ENCODE measurements around the gene SNCB. TPM values are rescaled to one million over a fixed set of nuclear protein-coding genes. Genes with fewer than 3 reads are reported as not detected.

Gene SNCB
- total and polyA plus RNA-seq, 2 of the 13 experiments (the other 11 are each of a cell fraction or from before 2014, with no cell fraction given), result not detected

GRCh38 chr5:176624142-176624541, 6.2 kb downstream of the SNCB start:
- FAIRE-seq, result no peak
- POLR2A ChIA-PET, result no interaction called here
- intact Hi-C loops (cut with micrococcal nuclease; ENCODE audit: unreplicated experiment), result no loop called here
- in situ Hi-C loops (cut with HindIII; ENCODE audit: extremely low pct_ligation_motif_present, low pct_unique_long_range_greater_than_20kb), result no loop called here
- Histone ChIP-seq H3K4me3 (replicated peaks in 1 of 3; ENCODE audit: insufficient read depth in 1 of 3, low read depth in 2 of 3, low read length in 3 of 3) (no peak overlapping the region), H3K4me2 (ENCODE audit: low read depth, low read length) (no peak overlapping the region), H3K9ac (ENCODE audit: insufficient read depth, low read depth, low read length) (no peak overlapping the region), H3K9me3 (ENCODE audit: low read length) (no peaks in the 10 kb centered on the region), H3K27ac (ENCODE audit: extremely low read length, insufficient read depth, low read length) (no peak overlapping the region), H4K20me1 (ENCODE audit: insufficient read depth, low read length) (no peaks in the 10 kb centered on the region), H3K79me2 (ENCODE audit: insufficient read depth, low read length) (no peaks in the 10 kb centered on the region), H3K4me1 (ENCODE audit: insufficient read depth, low read length) (peaks cover 9% of the 10 kb centered on the region; the same call in 1 of the 2 replicates), H2AFZ (ENCODE audit: low read length) (no peak overlapping the region), H3K36me3 (replicated peaks in 1 of 2; ENCODE audit: control insufficient read depth in 1 of 2, insufficient read depth in 2 of 2, low read length in 2 of 2) (no peaks in the 10 kb centered on the region), H3K27me3 (ENCODE audit: control insufficient read depth in 1 of 2, insufficient read depth in 2 of 2, low read length in 2 of 2) (peaks cover 19 to 88% of the 10 kb centered on the region in 2 experiments; a peak in 4 of 5 replicates)
- CTCF ChIA-PET (ENCODE audit: low intra/inter-chr PET ratio, low total read pairs), result no interaction called here
- BruUV-seq (replicated peaks), result no TSS peak
- TF ChIP-seq MTA1 (CRISPR knock-in tag; IDR thresholded peaks at IDR 0.05; ENCODE audit: borderline replicate concordance), result no peak
- no peak for TF ChIP-seq ZNF703 (CRISPR knock-in tag; IDR thresholded peaks at IDR 0.05; ENCODE audit: borderline replicate concordance)
- no peak for TF ChIP-seq SNAPC4 (CRISPR knock-in tag; IDR thresholded peaks at IDR 0.05)
- no peak for TF ChIP-seq JUND (CRISPR knock-in tag; IDR thresholded peaks at IDR 0.05)
- no peak for TF ChIP-seq RBAK (CRISPR knock-in tag; IDR thresholded peaks at IDR 0.05)
- TF ChIP-seq ZNF709 (CRISPR knock-in tag; IDR thresholded peaks at IDR 0.05), result no peak
- no peak for TF ChIP-seq IKZF4 (CRISPR knock-in tag; IDR thresholded peaks at IDR 0.05; ENCODE audit: borderline replicate concordance, low read depth, not compliant biosample characterization)
- no peak for TF ChIP-seq ZNF207 (IDR thresholded peaks at IDR 0.05; ENCODE audit: borderline replicate concordance)
- TF ChIP-seq NFATC3 (CRISPR knock-in tag; IDR thresholded peaks at IDR 0.05), result no peak
- no peak for TF ChIP-seq RARG (CRISPR knock-in tag; IDR thresholded peaks at IDR 0.05; ENCODE audit: low read depth)
- no peak for TF ChIP-seq ZNF224 (CRISPR knock-in tag; IDR thresholded peaks at IDR 0.05)
- TF ChIP-seq ZNF773 (CRISPR knock-in tag; IDR thresholded peaks at IDR 0.05; ENCODE audit: borderline replicate concordance), result no peak
- TF ChIP-seq ZNF792 (CRISPR knock-in tag; IDR thresholded peaks at IDR 0.05), result no peak
- no peak for TF ChIP-seq MAFG (CRISPR knock-in tag; IDR thresholded peaks at IDR 0.05)
- no peak for TF ChIP-seq ZNF577 (CRISPR knock-in tag; IDR thresholded peaks at IDR 0.05; ENCODE audit: borderline replicate concordance, low read depth)
- no peak for TF ChIP-seq SCMH1 (CRISPR knock-in tag; IDR thresholded peaks at IDR 0.05; ENCODE audit: borderline replicate concordance)
- no peak for TF ChIP-seq TFAP4 (IDR thresholded peaks at IDR 0.05; ENCODE audit: borderline replicate concordance, low read depth)
- whole genome bisulfite sequencing (ENCODE audit: low lambda C conversion rate), result 9% methylated on average over 4 of the region's 4 CpGs
- no peak for ATAC-seq
- no peak for DNase-seq (ENCODE audit: low spot score)
